GM19467 (cell line): ENCODE results near the gene CELA2A.
"Not testable (repeated sequence)": the region's sequence is repeated elsewhere in the genome, so short reads cannot be mapped to it uniquely, and the experiment has no call there.

Source experiments
- ATAC-seq: cut with Tn5 transposase; IDR thresholded peaks from one replicate; pipeline ENCODE4 v1.9.1; 2021; ENCODE audit warnings: mild to moderate bottlenecking, moderate library complexity; ENCODE audit not compliant: unreplicated experiment

Gene CELA2A

DNA sequence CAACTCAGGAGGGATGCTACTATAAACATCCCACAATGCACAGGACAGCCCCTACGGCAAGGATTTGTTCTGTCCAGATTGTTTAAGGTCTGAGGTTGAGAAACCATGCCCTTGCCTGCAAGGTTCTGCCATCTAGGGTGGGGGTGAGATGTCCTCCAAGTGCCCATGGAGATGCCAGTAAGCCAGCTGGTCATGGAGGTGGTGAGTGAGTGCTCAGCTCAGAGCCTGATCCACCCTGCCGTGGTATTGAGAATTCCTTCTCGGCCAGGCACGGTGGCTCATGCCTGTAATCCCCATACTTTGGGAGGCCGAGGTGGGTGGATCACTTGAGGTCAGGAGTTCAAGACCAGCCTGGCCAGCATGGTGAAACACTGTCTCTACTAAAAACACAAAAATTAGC lies 31.6 kb upstream of the CELA2A start:
- ATAC-seq, result no peak

DNA sequence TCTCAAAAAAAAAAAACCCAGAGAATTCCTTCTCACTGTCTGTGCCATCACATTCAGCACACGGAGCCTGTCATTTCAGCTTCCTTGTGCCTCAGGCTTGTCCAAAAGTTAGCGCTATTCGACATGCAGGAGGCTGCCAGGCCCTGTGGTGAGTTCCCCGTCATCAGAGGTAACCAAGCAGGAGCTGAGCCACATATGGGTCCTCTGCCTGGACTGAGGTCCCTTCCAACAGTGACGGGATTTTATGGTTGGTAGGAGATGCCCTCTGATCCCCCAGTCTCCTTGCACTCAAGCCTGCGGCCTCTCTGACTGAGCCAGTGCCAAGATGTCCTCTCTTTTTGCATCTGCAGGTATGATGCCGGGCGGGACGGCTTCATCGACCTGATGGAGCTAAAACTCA lies 31.0 kb upstream of the CELA2A start:
- ATAC-seq, result no peak

DNA sequence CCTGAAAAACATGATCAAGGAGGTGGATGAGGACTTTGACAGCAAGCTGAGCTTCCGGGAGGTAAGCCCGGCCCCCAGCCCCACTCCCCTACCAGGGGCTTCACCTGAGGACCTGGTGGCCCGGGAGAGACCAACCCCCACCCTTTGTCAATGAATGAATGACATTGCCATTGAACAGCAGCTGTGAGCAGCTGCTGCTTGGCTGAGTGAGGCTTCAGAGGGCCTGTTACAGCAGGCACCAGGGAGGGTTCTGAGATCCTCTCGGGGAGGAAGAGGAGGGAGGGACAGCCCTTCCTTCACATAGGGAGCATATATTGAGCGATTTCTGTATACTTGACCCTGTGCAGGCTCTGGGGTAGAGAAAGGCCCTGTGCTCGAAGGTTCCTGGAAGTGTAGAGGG lies 30.6 kb upstream of the CELA2A start:
- no peak for ATAC-seq

DNA sequence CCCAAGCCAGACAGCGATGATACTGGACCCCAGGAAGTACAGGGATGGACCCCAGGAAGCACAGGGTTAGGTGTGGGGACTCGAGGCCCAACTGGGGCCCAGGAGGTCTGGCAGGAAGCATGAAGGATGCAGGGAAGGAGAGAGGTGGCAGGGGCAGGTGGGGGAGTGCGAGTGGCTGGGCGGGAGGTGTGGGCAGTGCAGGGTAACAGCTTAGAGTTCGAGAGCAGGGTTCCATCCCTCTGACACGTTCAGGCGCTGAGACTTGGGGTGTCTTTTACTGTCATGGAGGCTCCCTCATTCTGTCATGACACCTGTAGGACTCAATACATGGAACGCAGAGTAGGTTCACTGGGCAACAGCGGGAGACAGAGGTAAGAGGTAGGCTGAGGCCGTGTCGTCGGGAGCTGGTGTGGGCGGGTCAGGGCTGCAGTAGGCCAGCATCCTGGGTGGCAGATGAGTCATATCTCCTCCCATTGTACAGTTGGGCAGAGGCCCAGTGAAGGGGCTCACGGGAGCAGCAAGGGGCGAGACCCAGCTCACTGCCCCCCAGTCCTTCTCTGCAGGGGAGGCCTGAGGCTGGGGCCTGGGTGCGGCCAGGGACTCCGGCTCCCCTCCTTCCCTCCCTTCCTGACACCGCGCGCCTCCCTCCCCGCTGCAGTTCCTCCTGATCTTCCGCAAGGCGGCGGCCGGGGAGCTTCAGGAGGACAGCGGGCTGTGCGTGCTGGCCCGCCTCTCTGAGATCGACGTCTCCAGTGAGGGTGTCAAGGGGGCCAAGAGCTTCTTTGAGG lies 29.8 kb upstream of the CELA2A start:
- no peak for ATAC-seq

DNA sequence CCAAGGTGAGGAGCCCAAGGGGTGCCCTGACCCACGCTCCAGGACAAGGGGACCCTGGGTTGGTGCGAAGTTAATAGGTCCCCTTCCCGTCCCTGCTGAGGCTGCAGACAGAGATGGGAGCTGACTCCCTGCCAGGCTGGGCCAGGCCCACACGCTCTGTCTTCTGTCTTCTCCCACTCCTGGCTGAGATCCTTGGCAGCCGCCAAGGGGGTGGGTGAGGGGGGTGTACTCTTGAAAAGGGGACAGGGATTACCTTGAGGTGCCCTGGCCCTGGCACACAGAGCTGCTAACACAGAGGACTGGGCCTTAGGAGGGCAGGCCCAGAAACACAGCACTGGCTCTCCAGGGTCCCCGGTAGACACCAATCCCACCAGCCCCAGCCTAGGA lies 29.3 kb upstream of the CELA2A start:
- ATAC-seq, result no peak

DNA sequence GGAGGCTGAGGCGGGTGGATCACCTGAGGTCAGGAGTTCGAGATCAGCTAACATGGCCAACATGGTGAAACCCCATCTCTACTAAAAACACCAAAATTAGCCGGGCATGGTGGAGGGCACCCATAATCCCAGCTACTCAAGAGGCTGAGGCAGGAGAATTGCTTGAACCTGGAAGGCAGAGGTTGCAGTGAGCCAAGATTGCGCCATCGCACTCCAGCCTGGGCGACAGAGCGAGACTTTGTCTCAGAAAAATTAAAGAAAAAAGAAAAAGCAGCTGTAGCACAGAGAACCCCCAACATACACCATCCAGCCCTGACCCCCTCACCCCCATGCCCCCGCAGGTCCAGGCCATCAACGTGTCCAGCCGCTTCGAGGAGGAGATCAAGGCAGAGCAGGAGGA lies 28.3 kb upstream of the CELA2A start:
- ATAC-seq, result not testable (repeated sequence)

DNA sequence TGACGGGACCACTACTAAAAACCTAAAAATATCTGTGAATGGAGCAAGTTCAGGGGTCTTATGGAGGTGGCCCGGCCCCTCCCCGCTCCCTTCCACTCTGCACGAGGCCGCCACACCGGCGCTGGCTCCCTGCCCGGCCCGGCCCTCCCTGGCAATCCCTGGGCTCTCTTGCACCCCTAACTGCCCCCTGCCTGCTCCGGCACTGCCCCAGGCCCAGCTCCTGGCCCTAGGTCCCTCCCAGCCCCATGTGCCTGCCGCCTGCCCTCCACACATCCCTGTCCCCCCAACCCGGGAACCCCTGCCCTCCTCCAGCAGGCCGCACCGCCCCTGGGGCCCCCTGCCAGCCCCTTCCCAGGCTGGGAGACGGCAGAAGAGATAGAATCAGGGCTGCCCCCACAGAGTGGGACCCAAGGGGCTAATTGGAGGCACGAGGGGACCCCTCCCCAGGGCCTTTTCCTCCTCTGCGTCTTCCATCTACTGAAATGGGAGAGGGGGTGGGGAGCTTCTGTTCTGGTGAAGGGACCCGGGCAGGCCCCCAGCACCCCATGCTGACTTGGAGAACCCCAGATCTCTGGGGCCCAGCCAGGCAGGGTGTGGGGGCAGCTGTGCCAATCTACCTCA lies 27.6 kb upstream of the CELA2A start:
- ATAC-seq, result no peak

DNA sequence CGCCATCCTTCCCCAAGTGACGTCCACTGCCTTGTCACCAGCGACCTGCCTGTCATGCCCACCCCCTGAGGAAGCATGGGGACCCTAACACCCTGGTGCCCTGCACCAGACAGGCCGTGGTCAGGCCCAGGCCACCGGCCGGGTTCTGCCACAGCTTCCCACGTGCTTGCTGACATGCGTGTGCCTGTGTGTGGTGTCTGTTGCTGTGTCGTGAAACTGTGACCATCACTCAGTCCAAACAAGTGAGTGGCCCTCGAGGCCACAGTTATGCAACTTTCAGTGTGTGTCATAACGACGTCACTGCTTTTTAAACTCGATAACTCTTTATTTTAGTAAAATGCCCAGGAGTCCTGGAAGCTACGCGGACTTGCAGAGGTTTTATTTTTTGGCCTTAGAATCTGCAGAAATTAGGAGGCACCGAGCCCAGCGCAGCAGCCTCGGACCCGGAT lies 26.8 kb upstream of the CELA2A start:
- no peak for ATAC-seq

DNA sequence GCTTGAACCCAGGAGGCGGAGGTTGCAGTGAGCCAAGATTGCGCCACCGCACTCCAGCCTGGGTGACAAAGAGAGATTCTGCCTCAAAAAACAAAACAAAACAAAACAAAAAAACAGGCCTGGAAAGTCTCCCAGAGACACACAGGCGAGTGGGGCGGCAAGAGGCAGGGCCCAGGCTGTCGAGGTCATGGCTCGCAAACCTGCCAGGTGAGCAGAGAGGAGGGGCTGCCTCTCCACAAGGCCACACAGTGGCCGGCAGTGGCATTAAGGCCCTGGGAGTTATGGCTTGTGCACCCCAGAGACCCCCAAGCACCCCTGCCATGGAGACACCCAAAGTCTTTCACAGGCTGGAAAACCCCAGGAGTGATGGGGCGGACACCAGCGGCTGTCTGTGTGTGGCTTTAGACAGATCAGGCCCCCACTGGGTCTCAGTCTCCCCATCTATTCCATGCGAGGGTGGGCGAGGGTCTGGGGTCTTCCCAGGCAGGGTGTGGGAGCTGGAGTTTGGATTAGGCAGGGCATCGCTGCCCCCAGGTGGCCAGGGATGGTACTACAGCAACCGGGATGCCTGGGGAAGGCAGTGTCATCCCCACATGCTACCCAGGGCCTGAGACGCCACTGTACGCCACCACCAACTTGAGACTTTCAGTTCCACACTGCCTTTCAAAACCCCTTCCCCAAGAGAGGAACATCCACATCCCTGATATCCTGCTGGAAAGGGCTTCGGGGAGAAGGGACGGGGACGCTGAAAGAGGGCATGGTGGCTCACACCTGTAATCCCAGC lies 25.6 kb upstream of the CELA2A start:
- no peak for ATAC-seq

DNA sequence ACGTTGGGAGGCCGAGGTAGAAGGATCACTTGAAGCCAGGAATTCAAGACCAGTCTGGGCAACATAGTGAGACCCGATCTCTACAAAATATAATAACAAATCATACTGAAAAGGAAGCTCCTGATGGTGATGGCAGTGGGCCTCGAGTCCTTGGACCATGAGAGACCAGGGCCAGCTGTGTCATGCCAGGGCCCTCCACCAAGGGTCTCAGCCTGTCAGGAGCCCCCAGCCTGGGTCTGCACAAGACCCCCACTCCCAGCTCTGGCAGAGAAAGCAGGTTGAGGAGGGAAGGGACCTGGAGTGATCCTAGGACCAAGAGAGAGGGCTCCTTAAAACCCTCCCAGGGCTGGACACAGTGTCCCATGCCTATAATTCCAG lies 25.0 kb upstream of the CELA2A start:
- no peak for ATAC-seq

DNA sequence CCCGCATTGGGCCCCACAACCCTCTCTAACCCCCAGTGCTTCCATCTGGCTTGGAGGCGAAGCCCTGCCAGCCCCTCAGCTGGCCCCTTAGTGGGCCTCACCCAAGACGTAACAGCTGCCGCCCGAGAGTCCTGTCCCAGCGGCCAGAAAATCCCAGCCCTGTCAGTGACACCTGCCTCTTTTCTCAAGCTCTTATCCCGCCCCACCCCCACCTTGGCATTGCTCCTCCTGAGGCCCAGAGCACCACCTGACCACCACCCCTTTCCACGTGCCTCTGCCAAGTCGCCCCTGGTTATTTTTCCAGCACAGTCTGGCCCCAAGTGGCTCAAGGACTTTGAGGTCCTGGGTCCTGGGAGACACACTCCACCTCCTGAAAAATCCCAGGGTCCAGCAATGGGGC lies 24.2 kb upstream of the CELA2A start:
- ATAC-seq, result no peak

DNA sequence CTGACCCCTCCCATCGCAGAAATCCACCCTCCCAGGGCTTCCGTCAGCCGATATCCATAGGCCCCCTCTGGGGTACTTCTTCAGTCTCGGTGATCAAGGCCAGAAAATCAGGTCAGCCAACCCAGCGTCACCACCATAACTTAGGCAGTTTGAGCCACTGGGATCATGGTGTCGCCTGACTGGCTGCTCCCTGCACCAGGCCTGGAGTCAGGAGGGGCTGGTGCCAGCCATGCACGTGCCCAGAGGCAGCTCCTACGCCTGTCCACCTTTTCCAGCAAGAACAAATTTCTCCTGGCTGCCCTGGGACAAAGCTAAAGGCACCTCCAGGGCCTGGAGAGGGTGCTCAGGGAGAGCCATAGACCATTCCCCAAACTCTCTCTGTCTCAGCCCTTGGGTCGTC lies 23.1 kb upstream of the CELA2A start:
- no peak for ATAC-seq

DNA sequence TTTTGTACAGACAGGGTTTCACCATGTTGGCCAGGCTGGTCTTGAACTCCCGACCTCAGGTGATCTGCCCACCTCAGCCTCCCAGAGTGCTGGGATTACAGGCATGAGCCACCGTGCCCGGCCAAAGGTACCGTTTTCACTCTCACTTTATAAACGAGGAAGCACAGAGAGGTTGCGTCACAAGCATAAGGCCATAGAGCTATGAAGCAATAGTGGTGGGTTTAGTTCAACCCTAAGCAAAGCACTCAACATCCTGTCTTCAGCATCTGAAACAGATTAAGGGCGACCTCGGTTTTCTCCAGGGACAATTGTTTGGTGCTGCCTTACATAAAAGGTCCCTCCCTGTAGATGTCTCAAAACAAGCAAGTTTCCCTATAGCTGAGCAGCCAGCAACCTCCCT lies 21.8 kb upstream of the CELA2A start:
- not testable (repeated sequence) for ATAC-seq

DNA sequence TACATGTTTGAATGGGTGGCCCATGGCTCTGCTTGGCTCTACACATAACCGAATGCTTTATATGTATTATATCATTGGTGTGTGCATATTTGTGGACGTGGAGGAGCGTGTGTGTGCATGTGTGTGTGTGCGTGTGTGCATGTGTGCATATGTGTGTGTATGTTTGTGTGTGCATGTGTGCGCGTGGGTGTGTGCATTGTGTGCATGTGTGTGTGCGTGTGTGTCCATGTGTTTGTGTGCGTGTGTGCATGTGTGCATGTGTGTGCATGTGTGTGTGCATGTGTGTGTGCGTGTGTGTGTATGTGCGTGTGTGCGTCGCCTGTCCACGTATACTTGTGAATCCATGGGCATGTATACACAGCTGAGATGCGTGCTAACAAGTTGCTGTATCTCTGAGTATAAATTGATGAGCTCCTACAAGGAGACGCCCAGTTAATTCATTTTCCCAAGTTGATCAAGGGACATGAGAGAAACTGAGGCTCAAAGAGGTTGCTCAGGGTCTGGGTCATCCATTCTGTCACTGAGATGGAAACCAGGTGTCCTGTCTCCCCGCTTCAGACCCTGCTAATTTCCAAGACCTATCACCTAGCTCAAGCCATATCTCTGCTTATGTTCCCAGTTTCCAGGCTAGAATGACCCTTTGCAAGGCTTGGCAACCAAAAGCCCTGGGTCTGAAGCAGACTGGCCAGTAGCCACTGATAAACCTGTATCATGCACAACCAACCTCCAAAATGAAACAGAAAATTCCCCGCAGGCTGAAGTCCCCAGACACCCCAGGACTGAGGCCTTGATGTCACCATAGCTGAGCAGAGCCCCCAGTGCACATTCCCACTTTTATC lies 21.1 kb upstream of the CELA2A start:
- ATAC-seq, result no peak

DNA sequence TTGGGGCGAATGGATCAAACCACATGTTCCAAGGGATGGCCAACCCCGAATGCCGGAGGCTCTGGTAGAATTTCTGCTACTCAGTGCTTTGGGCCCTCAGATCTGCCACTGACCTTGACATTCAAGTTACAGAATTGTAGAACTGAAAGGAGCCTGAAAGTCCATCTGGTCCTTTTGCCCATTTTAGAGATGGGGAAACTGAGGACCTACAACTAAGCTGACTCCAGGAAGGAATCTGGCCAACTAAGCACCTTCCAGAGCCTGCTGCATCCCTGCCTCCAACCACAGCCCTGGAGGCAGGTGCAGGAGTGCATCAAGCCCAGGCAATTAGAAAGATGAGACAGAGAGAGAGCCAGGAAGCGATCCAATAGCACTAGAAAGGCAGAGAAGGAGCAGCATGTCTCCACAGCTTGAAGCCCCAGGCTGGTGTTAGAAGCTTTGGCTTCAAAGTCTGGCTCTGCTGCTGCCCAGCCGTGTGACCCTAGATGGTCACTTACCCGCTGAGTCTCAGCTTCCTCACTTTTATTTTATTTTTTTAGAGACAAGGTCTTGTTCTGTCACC lies 19.6 kb upstream of the CELA2A start:
- no peak for ATAC-seq

DNA sequence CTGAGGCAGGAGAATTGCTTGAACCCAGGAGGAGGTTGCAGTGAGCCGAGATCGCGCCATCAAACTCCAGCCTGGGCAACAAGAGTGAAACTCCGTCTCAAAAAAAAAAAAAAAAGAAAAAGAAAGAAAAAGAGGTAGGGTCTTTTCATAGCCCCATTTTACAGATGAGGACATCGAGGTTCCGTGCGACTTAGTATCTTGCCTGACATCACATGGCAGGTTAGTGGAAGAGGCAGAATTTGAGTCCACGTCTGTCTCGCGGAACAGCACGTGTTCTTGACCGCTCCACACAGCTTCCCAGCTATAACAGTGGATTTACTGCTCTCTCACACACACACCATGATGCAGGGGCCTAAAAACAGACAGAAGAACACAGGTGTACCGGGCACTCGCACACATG lies 17.2 kb upstream of the CELA2A start:
- no peak for ATAC-seq

DNA sequence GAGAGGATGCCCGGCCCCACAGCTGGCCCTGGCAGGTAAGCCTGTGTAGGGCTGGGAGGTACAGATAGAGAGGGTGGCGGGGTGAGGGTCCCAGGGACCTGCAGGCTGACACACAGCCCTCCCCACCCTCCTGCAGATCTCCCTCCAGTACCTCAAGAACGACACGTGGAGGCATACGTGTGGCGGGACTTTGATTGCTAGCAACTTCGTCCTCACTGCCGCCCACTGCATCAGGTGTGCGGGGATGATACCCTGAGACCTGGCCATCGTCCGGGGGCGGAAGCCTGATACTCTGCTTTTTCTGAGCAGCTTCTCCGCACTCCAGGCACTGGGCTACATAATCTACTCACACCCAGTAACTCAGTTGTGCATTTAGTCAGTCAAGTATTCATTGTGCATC lies 16.2 kb upstream of the CELA2A start:
- ATAC-seq, result no peak

DNA sequence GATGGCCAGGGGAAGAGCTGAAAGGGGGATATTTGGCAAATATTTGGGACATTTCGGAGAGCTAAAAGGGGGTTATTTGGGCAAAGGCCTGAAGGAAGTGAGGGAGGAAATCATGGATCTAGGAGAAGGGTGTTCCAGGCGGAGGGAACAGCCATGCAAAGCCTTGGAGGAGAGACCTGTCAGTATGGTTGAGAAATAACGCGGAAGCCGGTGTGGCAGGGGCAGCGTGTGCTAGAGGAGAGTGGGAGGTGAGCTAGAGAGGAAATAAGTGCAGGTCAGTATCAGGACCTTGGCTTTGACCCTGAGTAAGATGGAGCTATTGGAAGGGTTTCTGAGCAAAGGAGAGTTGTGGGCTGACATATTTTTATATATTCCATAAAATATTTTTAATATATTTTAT lies 15.3 kb upstream of the CELA2A start:
- no peak for ATAC-seq

DNA sequence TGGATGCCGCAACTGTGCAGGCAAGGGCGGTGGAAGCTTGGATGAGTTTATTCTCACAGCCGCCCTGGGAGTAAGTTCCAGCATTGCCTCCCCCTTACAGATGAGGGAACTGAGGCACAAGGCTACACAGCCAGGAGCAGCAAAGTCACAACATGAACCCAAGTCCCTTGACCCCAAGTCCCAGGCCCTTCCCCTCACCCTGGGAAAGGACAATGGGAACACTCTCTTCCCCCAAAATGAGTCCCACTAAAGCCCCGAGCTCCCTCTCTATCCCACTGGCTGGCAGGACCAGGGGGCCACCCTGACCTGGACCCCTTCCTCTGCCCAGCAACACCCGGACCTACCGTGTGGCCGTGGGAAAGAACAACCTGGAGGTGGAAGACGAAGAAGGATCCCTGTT lies 14.4 kb upstream of the CELA2A start:
- no peak for ATAC-seq

DNA sequence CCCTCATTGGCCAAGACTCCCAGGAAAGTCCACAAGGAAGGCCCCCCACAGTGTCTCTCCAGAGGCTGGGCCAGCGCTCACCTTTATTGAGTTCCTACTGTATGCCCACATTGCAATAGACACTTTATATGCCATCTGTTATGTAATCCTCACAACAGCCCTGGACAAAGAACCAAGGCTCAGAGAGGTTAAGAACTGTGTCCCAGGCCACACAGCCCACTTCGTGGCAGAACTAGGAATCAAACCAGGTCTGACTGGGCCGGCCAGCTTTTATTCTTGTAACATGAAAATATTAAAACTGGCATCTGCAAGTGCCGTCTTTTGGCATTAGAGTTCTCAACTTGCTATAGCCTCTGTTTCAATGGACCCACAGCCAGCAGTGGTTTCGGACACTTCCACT lies 13.8 kb upstream of the CELA2A start:
- no peak for ATAC-seq

DNA sequence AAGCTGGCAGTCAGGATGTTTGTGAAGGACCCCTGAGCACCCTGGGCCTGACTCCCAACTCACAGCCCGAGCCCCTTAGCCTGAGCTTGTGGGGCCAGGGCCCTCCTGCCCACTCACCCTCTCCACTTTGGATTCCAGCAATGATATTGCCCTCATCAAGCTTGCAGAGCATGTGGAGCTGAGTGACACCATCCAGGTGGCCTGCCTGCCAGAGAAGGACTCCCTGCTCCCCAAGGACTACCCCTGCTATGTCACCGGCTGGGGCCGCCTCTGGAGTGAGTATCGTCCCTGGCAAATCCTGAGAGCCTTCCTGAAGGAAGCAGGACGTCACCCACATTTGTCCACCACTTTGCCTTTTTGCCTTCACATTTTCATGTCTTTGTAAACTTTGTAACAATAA lies 13.3 kb upstream of the CELA2A start:
- ATAC-seq, result no peak
